ENCODE results near the gene RHEB. TPM values are rescaled to one million over a fixed set of nuclear protein-coding genes. Genes with fewer than 3 reads are reported as not detected.
A peak's percentile ranks its signal among the peaks of the same experiment; 100 is the strongest.

Gene RHEB
- total RNA-seq, 1 donor: 77.8 TPM

- H3K36me3 ChIP-seq (ENCODE audit: insufficient read depth, low read length): no peaks in the 10 kb centered on the region
- no peaks in the 10 kb centered on the region for H4K20me1 ChIP-seq (ENCODE audit: insufficient read depth, low read length)
- H3K4me3 ChIP-seq (ENCODE audit: insufficient read depth, low read length): no peak overlapping the region
- no peak overlapping the region for H2AFZ ChIP-seq (ENCODE audit: low read length)
- peaks cover 2% of the 10 kb centered on the region for H3K4me1 ChIP-seq (ENCODE audit: insufficient read depth, low read length)
- DNase-seq (ENCODE audit: insufficient read length, low spot score, missing footprints): no peak
- TF ChIP-seq CTCF (IDR thresholded peaks at IDR 0.05; ENCODE audit: extremely low read depth, low read depth, low read length): no peak
- H3K79me2 ChIP-seq (ENCODE audit: insufficient read depth, low read length): no peaks in the 10 kb centered on the region
- H3K27ac ChIP-seq (ENCODE audit: low read depth, low read length): no peak overlapping the region
- H3K9me3 ChIP-seq (ENCODE audit: low read depth, low read length): no peaks in the 10 kb centered on the region
- no peaks in the 10 kb centered on the region for H3K27me3 ChIP-seq (ENCODE audit: insufficient read depth, low read length)
- H3K4me2 ChIP-seq (ENCODE audit: insufficient read depth, low read length): no peak overlapping the region
These were observed 85.1 kb downstream of the RHEB start for GRCh38 chr7:151434549-151434948.

DNA sequence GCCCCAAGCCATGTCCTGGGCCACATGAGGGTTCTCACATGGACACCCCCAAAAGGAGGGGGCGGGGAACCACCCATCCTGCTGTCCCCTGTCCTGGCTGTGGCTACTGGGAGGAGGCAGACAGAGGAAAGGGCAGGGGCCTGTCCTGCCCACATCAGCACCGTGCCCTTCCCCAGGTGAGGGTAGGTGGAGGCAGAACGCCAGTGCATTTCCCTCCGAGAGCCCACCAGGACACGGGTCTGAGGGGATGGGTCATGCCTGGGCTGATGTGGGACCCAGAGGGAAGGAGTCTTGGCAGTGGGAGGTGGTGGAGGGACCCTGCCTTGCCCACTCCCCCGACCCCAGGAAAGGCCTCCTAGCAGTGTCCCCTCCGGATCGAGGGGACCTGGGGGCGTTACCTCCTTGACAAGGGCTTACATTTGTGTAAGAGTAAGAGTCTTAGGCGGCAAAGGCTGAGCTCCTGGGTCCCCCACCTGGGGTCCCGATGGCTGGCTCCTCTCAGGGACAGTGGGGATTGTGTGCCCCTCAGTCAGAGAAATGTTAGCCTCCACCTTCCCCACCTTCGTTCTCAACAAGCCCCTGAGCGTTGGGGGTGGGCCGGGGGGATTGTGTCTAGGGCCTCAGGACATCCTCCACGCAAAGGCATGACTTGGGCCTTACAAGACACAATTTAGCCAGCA is 85.8 kb downstream of the RHEB start:
- TF ChIP-seq CTCF (IDR thresholded peaks at IDR 0.05; ENCODE audit: extremely low read depth, low read depth, low read length): no peak
- H3K27ac ChIP-seq (ENCODE audit: low read depth, low read length): no peak overlapping the region
- H2AFZ ChIP-seq (ENCODE audit: low read length): no peak overlapping the region
- H3K4me2 ChIP-seq (ENCODE audit: insufficient read depth, low read length): no peak overlapping the region
- H3K27me3 ChIP-seq (ENCODE audit: insufficient read depth, low read length): no peaks in the 10 kb centered on the region
- H3K9me3 ChIP-seq (ENCODE audit: low read depth, low read length): no peaks in the 10 kb centered on the region
- peak; percentile 84 for DNase-seq (ENCODE audit: insufficient read length, low spot score, missing footprints)
- H3K36me3 ChIP-seq (ENCODE audit: insufficient read depth, low read length): no peaks in the 10 kb centered on the region
- H3K79me2 ChIP-seq (ENCODE audit: insufficient read depth, low read length): no peaks in the 10 kb centered on the region
- no peak overlapping the region for H3K4me3 ChIP-seq (ENCODE audit: insufficient read depth, low read length)
- H4K20me1 ChIP-seq (ENCODE audit: insufficient read depth, low read length): no peaks in the 10 kb centered on the region
- H3K4me1 ChIP-seq (ENCODE audit: insufficient read depth, low read length): peaks cover 8% of the 10 kb centered on the region

DNA sequence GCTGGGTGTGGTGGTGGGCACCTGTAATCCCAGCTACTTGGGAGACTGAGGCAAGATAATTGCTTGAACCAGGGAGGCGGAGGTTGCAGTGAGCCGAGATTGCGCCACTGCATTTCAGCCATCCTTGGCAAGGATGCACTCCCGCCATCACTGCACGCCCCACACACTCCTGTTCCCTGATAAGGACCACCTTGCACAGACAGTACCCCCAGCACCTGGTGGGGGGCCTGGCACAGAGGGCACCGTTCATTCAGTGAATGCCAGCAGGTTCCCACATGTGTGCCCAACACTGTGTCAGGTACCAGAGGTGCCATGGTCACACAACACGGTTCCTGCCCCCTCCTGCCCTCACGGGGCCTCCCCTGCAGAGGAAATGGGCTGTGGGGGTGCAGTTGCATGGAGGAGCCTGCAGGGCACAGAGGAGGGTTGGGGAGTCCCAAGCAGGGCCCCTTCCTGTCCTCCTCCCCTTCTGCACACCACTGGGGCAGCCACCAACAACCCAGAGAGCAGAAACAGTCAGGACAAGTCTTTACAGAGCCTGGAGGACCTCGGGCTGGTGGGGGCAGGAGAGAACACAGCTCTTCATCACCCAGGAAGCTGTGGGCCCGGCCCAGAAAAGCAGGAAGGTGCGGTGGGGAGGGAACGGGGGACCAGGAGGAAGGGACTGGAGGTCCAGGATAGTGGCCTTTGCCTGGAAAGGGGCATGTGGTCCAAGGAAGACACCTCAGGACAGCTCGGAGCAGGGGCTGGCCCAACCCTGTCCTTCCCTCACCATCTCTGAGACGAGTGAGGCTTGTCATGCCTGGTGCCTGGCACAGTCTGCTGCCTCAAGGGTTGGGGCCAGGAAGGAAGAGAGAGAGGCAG is 86.8 kb downstream of the RHEB start:
- Histone ChIP-seq H3K4me1 (ENCODE audit: insufficient read depth, low read length) (peaks cover 18% of the 10 kb centered on the region), H3K79me2 (ENCODE audit: insufficient read depth, low read length) (no peaks in the 10 kb centered on the region), H3K36me3 (ENCODE audit: insufficient read depth, low read length) (no peaks in the 10 kb centered on the region), H3K4me3 (ENCODE audit: insufficient read depth, low read length) (no peak overlapping the region), H4K20me1 (ENCODE audit: insufficient read depth, low read length) (no peaks in the 10 kb centered on the region), H3K4me2 (ENCODE audit: insufficient read depth, low read length) (no peak overlapping the region), H3K9me3 (ENCODE audit: low read depth, low read length) (no peaks in the 10 kb centered on the region), H2AFZ (ENCODE audit: low read length) (no peak overlapping the region), H3K27ac (ENCODE audit: low read depth, low read length) (no peak overlapping the region), H3K27me3 (ENCODE audit: insufficient read depth, low read length) (no peaks in the 10 kb centered on the region)
- DNase-seq (ENCODE audit: insufficient read length, low spot score, missing footprints): peak; percentile 85
- TF ChIP-seq CTCF (IDR thresholded peaks at IDR 0.05; ENCODE audit: extremely low read depth, low read depth, low read length): peak; percentile 20

DNA sequence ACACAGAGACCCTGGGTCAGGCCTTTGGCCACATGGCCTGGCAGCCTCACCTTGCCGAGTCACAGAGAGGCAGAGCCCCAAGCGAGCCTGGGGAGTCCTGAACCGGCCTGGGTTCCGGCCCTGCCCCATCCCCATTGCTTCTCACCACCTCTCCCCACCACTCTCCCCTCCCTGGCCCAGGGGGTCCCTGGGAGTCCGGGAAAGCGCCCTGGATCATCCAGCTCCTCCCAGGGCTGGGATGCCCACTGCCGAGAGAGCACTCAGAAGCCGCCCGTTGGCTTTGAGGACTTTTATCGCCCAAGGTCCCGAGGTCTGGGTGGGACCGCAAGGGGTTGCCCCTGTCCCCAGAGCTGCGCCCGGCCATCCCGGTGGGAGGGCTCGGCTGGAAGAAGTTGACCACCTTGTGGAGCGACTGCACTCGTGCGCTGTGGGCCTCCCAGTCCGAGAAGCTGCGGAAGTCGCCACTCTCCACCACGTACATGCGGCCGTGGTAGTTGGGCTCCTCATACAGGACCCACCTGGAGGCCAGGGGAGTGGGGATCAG is 87.9 kb downstream of the RHEB start:
- Histone ChIP-seq H3K4me2 (ENCODE audit: insufficient read depth, low read length) (no peak overlapping the region), H3K36me3 (ENCODE audit: insufficient read depth, low read length) (no peaks in the 10 kb centered on the region), H2AFZ (ENCODE audit: low read length) (no peak overlapping the region), H3K79me2 (ENCODE audit: insufficient read depth, low read length) (no peaks in the 10 kb centered on the region), H3K27ac (ENCODE audit: low read depth, low read length) (no peak overlapping the region), H3K9me3 (ENCODE audit: low read depth, low read length) (no peaks in the 10 kb centered on the region), H3K4me3 (ENCODE audit: insufficient read depth, low read length) (no peak overlapping the region), H4K20me1 (ENCODE audit: insufficient read depth, low read length) (no peaks in the 10 kb centered on the region), H3K4me1 (ENCODE audit: insufficient read depth, low read length) (peaks cover 24% of the 10 kb centered on the region), H3K27me3 (ENCODE audit: insufficient read depth, low read length) (no peaks in the 10 kb centered on the region)
- peak; percentile 78 for DNase-seq (ENCODE audit: insufficient read length, low spot score, missing footprints)
- no peak for TF ChIP-seq CTCF (IDR thresholded peaks at IDR 0.05; ENCODE audit: extremely low read depth, low read depth, low read length)

Data from osteoblast (primary cell).